Measurements from ENCODE around the gene KRT23. TPM values are rescaled to one million over a fixed set of nuclear protein-coding genes. Genes with fewer than 3 reads are reported as not detected.
A peak's percentile ranks its signal among the peaks of the same experiment; 100 is the strongest.

KRT23 gene
- polyA plus RNA-seq, 1 experiment: 0.06 TPM

DNA sequence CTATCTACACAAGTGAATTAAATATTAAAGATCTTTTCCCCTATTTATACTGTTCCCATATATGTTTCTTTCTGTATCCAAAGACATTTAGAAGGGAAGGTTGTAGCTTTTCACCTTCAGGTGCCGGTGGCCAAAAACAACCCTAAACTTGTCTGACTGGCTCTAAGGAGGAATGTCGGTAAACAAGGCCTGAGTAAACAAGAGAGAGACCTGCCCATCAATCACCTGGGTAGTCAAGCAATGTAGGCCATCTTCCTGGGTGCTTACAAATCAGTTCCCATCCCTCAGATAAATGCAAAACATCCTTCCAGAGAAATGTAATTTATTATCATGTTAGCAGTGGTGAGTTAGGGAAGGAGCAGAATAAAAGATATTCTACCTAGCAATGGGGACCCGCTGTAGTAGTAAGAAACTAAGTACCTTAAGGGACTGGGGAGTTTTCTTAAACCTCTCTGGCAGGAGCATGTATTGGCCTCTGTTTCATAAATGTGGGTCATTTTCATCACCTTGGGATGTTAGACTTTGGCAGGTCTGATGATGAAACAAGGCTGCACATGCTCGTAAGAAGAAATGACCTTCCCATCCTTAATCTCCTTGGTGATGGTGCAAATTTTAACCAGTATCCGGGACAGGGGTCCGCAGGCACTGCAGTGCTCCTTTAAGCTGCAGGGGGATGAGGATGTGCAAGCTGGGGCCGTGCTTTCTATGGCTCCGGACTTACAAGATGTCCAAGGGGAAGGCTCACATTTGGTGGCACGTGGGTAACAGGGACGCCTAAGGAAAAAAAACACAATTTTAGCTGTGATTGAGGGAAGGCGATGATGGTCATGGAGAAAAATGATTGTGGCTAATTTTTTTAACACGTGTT lies 20.9 kb upstream of the KRT23 start:
- no peak for DNase-seq (ENCODE audit: low read depth, low spot score)
- H3K9me3 ChIP-seq (ENCODE audit: control insufficient read depth, insufficient read depth, low read length): peaks cover 5% of the 10 kb centered on the region; the same call in 1 of the 2 replicates
- ChIA-PET CTCF (interaction anchor here (1.4 kb wide), 1 partner anchor 591 kb away, joined by 9 read pairs; no protein-coding TSS in a partner anchor), POLR2A (interaction anchor here (1.3 kb wide), 1 partner anchor 731 kb away, joined by 3 read pairs; no protein-coding TSS in a partner anchor)
- no peak overlapping the region for H3K4me3 ChIP-seq (ENCODE audit: low read depth, low read length)
- no peaks in the 10 kb centered on the region for H3K27me3 ChIP-seq (ENCODE audit: control insufficient read depth, insufficient read depth, low read length)
- TF ChIP-seq, protein P1, sequence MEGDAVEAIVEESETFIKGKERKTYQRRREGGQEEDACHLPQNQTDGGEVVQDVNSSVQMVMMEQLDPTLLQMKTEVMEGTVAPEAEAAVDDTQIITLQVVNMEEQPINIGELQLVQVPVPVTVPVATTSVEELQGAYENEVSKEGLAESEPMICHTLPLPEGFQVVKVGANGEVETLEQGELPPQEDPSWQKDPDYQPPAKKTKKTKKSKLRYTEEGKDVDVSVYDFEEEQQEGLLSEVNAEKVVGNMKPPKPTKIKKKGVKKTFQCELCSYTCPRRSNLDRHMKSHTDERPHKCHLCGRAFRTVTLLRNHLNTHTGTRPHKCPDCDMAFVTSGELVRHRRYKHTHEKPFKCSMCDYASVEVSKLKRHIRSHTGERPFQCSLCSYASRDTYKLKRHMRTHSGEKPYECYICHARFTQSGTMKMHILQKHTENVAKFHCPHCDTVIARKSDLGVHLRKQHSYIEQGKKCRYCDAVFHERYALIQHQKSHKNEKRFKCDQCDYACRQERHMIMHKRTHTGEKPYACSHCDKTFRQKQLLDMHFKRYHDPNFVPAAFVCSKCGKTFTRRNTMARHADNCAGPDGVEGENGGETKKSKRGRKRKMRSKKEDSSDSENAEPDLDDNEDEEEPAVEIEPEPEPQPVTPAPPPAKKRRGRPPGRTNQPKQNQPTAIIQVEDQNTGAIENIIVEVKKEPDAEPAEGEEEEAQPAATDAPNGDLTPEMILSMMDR (IDR thresholded peaks at IDR 0.05; ENCODE audit: low read depth, low read length): no peak
- H3K27ac ChIP-seq (ENCODE audit: low read depth, low read length): no peak overlapping the region

DNA sequence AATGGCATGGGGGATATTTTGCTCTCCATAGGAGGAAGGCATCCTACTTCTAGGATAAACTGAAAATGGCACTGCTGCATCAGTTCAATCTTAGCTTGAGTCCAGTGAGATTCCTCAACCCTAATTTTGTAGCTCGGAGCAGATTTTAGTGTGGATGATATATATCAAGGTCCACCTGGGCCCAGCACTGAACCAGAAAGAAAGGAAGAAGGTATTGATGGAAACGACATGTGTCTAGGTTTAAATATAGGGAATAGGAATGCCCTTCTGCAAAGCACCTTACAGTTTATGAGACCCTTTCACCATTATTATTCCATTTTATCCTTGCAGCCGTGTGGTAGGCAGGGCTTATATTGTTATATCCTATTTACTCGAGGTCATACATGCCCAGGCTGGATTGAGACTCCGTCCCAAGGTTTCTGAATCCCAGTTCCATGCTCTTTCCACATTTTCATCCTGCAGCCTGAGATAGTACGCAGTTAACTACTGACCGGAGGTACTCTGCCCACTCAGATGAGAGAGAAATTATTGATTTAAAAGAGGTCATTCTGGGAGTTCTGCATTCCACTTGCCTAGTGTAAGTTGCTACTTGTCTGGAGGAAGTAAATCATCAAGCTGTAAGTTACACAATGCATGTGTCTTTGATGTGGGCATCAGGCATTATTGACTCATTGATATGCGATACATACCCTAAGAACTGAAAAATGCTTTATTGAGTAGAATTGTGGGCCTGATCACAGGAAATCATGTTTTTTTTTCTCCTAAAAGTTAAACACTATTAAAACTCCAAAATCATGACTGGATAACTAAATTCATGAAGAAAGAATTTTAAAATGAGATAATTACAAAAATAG lies 19.2 kb upstream of the KRT23 start:
- Histone ChIP-seq H3K27me3 (ENCODE audit: control insufficient read depth, insufficient read depth, low read length) (no peaks in the 10 kb centered on the region), H3K9me3 (ENCODE audit: control insufficient read depth, insufficient read depth, low read length) (no peaks in the 10 kb centered on the region), H3K4me3 (ENCODE audit: low read depth, low read length) (no peak overlapping the region), H3K27ac (ENCODE audit: low read depth, low read length) (peak overlapping the region; percentile 71)
- TF ChIP-seq, protein P1 (IDR thresholded peaks at IDR 0.05; ENCODE audit: low read depth, low read length): no peak
- DNase-seq (ENCODE audit: low read depth, low spot score): peak; percentile 96
- CTCF ChIA-PET: interaction anchor here (1.4 kb wide), 1 partner anchor 592 kb away, joined by 9 read pairs; no protein-coding TSS in a partner anchor
- POLR2A ChIA-PET: interaction anchor here (0.7 to 1.3 kb wide), 3 partner anchors 47 to 733 kb away, joined by 3 to 4 read pairs (median 4); partner anchors contain the start of gene KRTAP1-1

DNA sequence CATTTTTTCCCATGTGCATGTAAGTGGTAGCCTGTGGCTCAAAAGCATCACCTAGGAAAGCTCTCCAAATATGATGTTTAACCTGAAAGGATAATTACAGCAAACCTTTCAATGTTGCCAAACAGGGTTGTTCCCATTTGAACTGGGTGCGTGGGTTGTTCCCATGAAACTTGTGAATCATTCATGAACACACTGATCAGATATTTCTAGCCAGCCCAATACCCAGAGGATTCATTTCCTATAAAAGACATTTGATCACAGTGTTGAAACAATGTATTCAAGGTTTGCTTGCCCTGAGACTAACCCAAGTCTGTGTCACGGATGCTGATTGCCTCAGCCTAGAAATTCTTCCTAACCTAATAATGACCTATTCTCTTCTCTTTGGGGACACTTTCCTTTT lies 16.4 kb upstream of the KRT23 start:
- DNase-seq (ENCODE audit: low read depth, low spot score): peak; percentile 65
- POLR2A ChIA-PET: interaction anchor here (1.6 kb wide), 1 partner anchor 105 kb away, joined by 5 read pairs; no protein-coding TSS in a partner anchor
- no peaks in the 10 kb centered on the region for H3K9me3 ChIP-seq (ENCODE audit: control insufficient read depth, insufficient read depth, low read length)
- H3K27me3 ChIP-seq (ENCODE audit: control insufficient read depth, insufficient read depth, low read length): no peaks in the 10 kb centered on the region
- CTCF ChIA-PET: no interaction called here
- no peak overlapping the region for H3K4me3 ChIP-seq (ENCODE audit: low read depth, low read length)
- peak overlapping the region; percentile 22 for H3K27ac ChIP-seq (ENCODE audit: low read depth, low read length)
- TF ChIP-seq, protein P1 (IDR thresholded peaks at IDR 0.05; ENCODE audit: low read depth, low read length): no peak

DNA sequence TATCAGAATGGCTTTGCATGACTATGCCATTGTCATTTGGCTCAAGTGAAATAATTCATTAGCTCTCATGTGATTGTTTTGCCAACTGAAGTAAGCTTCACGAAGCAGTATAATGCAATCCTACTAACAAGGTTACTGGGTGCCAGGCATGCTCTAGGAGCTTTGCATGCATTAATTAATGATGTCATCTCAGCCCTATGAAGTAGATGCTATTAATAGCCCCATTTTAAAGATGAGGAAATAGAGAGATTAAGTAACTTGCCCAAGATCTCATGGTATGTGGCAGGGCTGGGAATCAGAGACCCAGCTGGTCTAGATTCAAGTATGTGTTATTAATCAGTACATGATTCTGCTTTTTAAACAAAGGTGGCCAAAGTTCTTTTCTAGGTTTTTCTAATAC lies 15.2 kb upstream of the KRT23 start:
- TF ChIP-seq, protein P1 (IDR thresholded peaks at IDR 0.05; ENCODE audit: low read depth, low read length): no peak
- ChIA-PET CTCF (interaction anchor here (1.0 kb wide), 1 partner anchor 596 kb away, joined by 7 read pairs; no protein-coding TSS in a partner anchor), POLR2A (interaction anchor here (1.2 to 1.6 kb wide), 3 partner anchors 37 to 106 kb away, joined by 3 to 5 read pairs (median 5); no protein-coding TSS in a partner anchor)
- DNase-seq (ENCODE audit: low read depth, low spot score): peak; percentile 84
- no peak overlapping the region for H3K27ac ChIP-seq (ENCODE audit: low read depth, low read length)
- no peaks in the 10 kb centered on the region for H3K9me3 ChIP-seq (ENCODE audit: control insufficient read depth, insufficient read depth, low read length)
- H3K27me3 ChIP-seq (ENCODE audit: control insufficient read depth, insufficient read depth, low read length): no peaks in the 10 kb centered on the region
- H3K4me3 ChIP-seq (ENCODE audit: low read depth, low read length): no peak overlapping the region
